ENCODE data around the gene NEUROD2.

Gene NEUROD2

DNA sequence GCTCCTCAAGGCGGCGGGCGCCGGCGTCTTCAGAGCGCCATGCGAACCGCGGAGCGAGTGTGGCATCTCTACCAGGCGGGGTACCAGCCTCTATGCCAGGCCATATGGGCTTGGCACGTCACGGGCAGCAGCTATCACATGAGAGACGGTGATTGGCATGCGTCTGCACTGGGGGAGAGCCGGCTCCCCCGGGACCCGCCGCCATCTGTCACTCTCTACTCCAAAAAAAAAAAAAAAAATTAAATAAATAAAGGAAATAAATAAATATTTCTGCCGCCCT lies at the start of gene NEUROD2:
NEUROD2 (minus strand) TSS at position 70 of the 280 bp plus-strand sequence. CDS start 1,321 bp downstream, outside the sequence.
- DNase-seq (ENCODE audit: low read depth) = no peak

DNA sequence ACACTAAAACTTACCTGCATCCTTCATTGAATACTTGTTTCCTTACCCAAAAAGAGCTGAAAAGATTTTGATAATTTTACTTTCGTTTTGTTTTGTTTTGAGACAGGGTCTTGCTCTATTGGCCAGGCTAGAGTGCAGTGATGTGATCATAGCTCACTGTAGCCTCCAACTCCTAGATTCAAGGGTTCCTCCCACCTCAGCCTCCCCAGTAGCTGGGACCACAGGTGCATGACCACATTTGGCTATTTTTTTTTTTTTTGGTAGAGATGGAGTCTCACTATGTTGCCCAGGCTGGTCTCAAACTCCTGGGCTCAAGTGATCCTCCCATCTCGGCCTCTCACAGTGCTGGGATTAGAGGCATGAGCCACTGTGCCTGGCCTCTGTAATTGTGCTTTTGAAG lies 47.4 kb upstream of the NEUROD2 start:
- no peak for DNase-seq (ENCODE audit: low read depth)

DNA sequence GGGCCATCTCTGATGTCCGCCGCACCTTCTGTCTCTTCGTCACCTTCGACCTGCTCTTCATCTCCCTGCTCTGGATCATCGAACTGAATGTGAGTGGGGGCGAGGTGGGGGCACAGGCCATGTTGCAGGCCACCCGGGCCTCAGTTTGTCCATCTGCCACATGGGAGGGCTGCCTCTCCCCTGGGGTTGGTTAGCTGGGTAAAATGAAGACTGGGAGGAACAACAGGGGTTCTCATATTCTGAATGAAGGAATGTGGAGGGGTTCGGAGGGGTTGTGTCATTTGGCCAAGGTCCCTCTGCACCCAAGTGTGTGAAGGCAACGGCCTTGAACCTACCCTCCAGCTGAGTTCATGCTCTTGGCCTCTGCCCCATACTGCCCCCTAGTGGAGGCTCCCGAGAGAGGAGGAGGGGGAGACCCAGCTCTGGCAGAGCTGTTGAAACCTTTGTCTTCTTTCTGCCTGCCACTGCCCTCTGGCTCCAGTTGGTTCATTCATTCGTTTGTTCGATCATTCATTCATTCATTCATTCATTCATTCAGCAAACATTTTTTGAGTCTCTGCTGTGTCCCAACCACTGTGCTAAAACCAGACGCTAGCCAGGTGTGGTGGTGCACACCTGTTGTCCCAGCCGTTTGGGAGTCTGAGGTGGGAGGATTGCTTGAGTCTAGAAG lies 46.1 kb upstream of the NEUROD2 start:
- DNase-seq (ENCODE audit: low read depth) = peak; percentile 60

DNA sequence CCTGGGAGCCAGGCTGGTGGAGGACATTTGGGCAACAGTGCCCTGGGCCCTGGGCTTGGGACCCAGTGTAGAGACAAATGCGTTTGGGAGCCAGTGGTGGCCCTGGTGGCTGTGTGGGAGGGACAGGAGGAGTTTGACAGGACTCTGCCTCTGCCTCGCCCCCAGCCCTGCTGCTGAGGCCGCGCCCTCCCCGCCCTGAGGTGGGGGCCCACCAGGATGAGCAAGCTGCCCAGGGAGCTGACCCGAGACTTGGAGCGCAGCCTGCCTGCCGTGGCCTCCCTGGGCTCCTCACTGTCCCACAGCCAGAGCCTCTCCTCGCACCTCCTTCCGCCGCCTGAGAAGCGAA lies 45.6 kb upstream of the NEUROD2 start:
- DNase-seq (ENCODE audit: low read depth) = no peak

DNA sequence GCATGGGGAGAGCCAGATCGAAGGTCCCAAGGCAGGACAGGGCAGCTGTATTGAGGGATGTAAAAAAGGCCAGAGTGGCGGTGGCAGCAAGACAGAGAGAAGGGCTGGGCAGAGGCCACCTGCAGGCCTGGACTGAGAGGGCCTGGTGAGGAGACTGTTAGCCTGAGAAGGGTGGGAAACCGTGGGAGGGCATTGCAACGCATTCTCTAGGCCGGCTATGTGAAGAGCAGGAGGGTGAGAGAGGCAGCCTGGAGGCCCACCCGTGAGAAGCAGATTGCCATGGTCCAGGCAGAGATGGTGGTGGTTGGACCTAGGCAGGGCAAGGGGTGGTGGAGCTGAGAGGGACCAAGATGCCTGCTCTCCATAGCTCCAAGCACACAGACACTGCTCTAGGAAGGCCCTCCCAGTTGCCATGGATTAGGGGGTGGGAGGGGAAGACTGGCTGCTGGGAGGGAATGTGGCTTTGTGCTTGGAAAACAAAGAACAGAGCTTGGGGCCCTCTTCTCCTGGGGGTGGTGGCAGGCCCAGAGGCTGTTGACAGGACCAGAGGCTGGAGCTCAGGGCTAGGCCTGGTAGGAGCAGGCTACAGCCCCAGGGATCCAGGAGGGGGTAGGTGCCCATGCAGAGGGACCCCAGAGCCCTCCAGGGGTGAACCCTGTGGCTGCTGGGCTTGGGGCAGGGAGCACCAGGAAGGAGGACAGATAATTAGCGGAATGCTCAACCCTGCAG lies 45.0 kb upstream of the NEUROD2 start:
- DNase-seq (ENCODE audit: low read depth) = no peak

DNA sequence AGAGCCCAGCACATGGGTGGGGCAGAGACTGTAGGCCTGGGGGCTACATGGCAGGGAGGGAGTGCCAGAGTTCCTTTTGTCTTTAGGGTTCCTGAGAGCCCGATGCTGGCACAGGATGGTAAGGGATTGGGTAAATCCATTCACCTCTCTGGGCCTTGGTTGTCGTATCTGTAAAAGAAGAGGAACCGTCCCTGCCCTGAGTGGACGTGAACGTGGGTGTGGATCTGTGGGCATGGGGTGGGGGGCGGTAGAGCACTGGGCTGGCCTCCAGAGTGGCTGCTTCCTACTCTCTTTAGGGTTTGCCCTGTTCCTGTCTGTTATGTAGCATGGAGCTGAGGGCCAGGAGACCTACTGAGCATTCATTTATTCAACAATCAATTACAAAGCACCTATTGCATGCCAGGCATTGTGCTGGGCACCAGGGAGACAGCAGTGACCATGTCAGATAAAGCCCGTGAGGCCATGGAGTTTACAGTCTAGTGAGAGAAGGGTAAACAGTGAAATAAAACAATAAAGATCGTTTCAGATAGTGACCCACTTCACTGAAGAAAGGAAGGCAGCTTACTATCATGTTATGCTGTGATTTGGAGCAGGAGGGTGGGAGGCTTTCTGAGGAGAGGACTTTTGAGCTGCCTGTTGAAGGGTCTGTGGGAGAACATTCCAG lies 44.3 kb upstream of the NEUROD2 start:
- no peak for DNase-seq (ENCODE audit: low read depth)

DNA sequence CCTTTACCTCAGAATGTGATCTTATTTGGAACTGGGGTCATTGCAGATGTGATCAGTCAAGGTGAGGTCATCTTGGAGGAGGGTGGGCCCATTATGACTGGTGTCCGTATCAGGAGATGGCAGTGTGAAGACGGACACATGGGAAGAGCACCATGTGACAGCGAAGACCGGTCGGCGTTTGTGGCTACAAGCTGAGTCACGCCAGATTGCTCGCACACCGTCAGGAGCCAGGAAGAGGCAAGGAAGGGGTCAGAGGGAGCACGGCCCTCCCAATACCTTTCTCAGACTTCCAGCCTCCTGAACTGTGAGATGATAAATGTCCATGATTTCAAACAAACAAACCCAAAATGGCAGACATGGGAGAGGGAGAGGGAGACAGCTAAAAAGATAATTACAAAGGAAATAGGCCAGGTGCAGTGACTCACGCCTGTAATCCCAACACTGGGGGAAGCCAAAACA lies 42.4 kb upstream of the NEUROD2 start:
- no peak for DNase-seq (ENCODE audit: low read depth)

DNA sequence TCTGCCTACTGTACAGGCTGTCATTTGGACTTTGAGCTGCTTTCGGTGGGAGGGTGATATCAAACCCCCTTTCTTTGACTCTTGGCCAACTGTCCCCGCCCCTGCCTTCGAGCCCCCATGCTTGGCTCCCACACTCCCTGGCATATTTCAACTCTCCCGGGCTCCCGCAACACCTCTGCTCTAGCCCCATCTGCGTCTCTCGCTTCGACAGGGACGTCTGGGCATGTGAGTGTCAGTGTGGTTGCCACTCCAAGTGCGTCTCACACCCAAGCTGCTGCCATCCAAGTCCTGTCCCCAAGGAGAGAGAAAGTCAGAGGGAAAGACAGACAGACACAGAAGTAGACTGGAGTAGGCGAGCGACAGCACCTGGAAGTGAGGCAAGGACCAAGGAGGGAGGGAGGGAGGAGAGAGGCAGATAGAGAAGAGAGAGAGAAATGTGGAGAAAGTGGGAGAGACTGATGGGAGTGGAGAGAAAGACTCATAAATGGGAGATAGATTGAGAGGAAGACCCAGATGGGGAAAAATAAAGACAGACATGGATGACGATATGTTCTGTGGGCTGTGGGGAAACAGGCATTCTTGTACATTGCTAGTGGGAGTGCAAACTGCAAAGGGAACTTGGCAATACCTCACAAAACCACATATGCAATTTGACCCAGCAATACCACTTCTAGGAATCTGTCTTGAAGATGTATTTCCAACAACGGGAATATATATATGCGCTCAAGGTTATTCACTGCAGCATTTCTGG lies 41.1 kb upstream of the NEUROD2 start:
- DNase-seq (ENCODE audit: low read depth) = no peak

DNA sequence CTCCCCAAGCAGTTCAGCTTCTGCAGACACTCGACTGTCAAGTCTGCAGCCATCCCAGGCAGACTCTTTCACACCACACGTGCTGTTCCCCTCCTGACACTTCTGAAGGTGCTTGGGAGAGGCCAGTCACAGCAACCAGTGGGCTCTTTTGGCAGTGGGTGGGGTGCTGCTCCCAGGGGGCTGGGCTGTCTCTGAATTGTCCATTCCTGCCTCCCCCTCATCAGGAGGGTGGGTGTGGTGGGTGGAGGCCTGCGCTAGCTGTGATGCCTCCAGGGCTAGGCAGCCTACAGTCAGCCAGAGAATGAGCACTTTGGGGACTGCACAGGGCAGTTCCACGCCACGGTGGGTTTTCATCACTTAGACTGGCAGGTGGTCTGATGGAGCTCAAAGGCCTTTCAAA lies 39.5 kb upstream of the NEUROD2 start:
- DNase-seq (ENCODE audit: low read depth) = no peak

DNA sequence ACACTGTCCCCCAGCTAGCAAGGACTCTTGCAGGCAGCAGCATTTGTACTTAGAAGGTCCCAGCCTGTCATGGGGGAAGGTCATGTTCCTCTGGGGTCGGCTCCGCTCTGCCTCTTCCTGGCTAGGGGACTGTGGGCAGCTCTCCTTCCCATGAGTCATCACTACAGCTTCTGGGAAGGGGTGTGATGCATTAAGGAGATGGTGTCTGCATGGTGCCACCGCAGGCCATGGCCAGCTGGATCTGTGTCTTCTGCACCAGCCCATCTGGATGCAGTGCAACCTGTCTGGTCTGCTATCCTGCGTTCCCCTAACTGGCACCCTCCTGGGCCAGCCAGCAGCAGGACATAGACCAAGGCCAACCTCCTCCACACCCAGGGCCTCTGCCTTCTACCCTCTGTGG lies 35.6 kb upstream of the NEUROD2 start:
- no peak for DNase-seq (ENCODE audit: low read depth)

DNA sequence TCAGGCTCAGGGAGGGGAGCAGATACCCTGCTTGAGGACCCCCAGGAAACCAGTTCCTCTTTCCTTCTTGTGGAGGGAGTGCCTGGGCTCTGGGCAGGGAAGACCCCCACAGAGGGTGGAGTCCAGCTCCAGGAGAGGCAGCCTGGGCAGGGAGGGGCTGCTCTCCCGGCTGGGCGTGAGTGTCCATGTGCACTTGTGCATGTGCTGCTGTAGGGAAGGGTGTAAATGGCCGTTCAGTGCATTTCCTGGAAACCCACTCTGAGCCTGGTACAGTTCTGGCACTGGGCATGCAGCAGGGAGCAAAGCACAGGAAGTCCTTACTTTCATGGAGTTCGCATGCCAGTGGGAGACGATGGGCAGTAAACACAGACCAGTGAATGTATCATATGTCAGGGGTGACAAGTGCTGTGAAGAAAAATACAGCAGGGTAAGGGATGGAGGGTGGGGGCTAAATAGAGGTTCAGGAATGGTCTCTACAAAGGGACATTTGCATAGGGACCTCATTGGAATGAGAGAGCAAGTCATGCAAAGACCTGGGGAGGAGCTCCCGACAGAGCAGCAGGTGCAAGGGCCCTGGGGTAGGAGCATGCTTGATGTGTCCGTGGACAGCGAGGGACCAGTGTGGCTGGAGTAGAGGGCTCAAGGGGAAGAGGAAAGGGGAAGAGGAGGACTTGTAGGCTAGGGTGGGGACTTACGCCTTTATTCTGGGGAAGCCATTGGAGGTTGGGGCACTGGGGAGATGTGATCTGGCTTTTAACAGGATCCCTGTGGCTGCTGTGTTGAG lies 34.8 kb upstream of the NEUROD2 start:
- no peak for DNase-seq (ENCODE audit: low read depth)

DNA sequence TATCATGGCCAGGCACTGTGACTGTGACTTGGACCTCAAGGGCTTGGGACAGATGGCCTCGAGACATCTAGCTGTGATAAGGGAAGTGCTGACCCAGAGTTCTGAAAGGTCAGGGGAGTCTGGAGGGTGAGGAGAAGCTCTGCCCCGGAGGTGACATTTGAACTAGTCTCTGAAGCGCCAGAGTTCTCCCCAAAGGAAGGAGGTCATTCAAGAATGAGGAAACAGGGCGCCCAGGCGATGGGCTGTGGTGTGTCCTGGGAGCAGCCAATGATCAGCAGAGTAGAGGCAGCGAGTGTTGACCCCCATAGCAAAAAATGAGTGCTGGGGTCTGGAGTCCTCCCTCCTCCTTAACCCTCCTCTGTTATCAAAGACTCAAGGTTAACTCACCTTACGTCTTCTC lies 34.2 kb upstream of the NEUROD2 start:
- no peak for DNase-seq (ENCODE audit: low read depth)

DNA sequence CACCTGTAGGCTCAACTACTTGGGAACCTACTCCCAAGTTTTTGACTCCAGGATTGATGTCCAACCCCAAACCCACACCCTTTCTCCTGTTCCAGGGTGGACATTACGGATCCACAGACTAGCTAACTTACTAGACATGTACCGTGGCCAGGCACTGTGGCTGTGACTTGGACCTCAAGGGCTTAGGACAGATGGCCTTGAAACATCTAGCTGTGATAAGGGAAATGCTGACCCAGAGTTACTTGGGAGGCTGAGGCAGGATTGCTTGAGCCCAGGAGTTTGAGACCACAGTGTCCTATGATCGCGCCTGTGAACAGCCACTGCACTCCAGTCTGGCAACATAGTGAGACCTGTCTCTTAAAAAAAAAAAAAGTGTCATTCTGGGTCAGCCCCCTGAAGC lies 33.4 kb upstream of the NEUROD2 start:
- no peak for DNase-seq (ENCODE audit: low read depth)

DNA sequence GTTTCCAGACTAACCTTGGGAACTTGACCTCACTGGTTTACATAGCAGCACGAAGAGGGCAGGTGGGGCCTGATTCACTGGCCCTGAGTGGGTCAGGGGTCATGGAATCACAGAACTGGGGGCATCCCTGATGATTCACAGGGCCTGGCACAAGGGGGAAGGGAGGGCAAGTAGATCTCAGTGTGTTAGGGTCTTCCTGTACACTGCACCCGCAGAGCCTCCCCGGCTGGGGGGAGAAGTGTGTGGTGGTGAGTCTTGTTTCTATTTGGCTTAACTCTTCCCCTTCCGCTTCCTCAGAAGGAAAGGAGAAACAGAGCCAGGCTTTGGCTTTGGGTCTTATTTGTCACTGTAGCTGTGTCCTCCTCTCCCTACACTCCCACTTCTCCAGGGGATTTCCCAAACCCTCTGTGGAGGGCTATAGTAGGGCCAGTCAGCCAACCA lies 32.9 kb upstream of the NEUROD2 start:
- DNase-seq (ENCODE audit: low read depth) = no peak

DNA sequence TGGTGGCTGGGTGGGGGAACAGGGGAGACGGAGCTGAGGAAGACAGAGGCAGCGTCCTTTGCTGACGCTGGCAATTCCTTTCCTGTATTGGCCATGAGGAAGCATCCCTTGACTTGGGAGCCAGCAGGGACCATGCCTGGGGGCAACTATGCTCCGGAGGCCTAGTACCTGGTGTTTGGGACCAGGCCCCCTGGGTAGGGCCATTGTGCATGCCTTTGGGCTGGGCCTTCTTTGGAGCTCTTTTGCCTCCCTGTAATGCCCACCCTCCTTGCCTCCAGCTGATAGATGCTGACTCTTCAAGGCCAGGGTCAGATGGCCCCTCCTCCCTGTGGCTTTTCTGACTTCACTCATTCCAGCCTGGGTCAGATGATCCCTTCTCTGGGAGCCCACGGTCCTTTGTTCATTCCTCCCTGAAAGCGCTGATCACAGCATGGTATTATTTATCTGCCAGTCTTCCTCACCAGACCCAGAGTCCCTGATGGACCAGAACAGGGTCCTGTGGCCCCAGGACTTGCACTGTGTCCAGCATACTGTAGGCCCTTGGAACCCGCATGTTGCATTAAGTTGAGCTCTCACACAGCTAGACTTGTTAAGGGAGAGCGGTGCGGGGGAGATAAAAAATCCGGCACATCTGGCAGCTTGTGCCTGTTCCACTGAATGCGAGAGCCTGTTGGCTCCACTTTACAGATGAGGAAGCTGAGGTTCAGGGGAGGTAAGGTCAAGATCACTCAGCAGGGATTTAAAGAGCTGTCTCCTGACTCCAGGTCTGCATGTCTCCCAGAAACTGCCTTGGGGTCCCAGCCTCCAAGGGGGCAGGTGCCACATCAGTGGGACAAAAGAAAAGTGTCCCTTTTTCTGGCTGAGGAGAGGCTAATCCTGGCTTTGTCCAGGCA lies 32.1 kb upstream of the NEUROD2 start:
- DNase-seq (ENCODE audit: low read depth) = no peak

DNA sequence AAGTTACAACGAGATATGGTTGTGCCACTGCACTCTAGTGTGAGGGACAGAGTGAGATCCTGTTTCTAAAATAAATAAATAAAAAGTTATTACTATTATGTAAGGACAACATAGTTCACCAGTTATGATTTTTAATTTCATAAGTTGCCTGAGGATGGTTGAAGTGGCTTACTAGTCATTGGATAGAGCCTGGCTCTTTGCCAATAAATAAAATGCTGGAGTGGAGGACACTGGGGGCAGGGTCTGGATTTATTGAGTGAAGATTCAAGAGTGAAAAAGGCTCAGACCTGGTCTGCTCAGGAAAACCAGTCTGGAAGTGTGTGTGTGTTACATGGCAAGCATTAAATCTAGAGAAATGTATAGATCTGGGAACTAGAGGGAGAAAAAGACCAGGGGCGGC lies 31.3 kb upstream of the NEUROD2 start:
- DNase-seq (ENCODE audit: low read depth) = no peak

DNA sequence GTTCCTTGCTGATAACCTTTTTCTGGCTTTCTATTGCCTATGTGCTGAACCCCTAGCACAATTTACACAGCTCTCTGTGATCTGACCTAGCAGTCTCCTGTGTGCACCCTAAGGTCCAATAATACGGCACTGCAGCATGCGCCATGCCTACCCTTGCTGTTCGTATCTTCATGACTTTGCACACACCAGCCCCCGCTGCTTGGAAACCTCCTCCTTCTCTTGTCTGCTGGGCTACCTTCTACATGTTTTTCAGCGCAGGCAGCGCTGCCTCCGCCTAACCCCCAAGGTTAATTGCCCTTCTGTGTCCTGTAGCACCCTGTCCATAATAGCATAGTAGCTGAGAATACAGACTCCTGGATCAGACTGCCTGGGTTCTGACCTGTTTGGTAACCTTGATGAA lies 30.6 kb upstream of the NEUROD2 start:
- DNase-seq (ENCODE audit: low read depth) = no peak

DNA sequence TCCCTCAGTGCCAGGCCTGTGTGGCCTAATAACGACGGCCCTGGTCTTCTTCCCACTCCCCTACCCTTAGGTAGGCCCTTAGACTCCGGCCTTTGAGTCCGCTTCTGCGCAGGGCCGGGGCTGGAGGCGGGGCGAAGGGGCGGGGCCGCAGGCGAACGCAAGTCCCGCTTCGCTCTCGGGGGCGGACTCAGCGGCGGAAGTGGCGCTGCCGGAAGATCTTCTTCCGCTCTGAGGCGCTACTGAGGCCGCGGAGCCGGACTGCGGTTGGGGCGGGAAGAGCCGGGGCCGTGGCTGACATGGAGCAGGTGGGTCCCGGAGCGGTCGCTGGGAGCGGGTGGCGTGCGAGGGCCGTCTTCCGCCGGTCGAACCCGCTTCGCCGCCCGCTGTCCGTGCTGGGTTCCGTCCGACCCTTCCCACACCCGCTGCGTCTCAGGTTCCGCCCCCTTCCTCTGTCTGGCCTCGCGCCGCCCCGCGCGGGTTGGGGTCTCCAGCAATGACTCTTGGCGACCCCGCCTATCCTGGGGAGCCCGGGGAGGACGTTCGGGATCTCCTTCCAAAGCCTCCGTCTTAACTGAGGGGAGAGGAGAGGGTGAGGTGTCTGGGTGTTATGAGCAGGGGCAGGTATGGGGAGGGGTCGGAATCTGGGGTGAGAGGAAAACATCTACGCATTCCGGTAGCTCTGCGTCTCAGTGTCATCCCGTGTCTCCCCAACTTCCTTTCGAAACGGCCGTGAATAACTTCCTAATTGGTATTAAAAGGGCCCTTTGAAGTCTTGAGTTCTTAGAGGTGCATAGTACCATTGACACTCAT lies 29.4 kb upstream of the NEUROD2 start, which contains the start of gene STARD3:
STARD3 (plus strand) TSS at position 218 of the 810 bp plus-strand sequence. CDS start 16,388 bp downstream, outside the sequence.
- peak; percentile 84 for DNase-seq (ENCODE audit: low read depth)

DNA sequence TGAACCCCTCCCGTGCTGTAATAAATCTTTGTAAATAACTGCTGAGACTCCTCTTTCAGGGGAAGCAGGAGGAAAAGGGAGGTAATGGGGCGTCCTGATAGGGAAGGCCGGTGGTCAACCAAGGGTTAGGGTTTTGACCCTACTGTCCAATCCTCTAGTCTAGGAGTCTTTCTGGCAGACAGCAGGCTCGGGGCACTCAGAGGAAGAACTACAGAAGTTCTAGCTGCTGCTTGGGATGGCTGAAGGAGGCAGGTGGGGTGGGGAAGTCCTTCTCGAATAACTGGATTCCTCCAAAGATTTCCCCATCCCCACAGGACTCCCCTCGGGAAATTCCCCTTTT lies 28.8 kb upstream of the NEUROD2 start:
- no peak for DNase-seq (ENCODE audit: low read depth)

DNA sequence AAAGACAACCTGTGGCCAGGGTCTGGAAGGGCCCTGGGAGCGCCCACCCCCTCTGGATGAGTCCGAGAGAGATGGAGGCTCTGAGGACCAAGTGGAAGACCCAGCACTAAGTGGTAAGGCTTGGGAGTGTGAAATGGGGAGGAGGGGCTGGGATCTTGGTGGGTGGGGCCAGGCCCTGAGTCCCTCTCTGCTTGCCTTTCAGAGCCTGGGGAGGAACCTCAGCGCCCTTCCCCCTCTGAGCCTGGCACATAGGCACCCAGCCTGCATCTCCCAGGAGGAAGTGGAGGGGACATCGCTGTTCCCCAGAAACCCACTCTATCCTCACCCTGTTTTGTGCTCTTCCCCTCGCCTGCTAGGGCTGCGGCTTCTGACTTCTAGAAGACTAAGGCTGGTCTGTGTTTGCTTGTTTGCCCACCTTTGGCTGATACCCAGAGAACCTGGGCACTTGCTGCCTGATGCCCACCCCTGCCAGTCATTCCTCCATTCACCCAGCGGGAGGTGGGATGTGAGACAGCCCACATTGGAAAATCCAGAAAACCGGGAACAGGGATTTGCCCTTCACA lies 28.0 kb upstream of the NEUROD2 start:
- DNase-seq (ENCODE audit: low read depth) = no peak

Measured in activated T-helper 1 cell treated with Interleukin-2 at 50 U/mL for 16 hours (primary cell).